H1 (cell line): ENCODE measurements around the gene ACP3. TPM values are rescaled to one million over a fixed set of nuclear protein-coding genes. Genes with fewer than 3 reads are reported as not detected.

ENCODE experiments used
- ATF2 ChIP-seq: IDR thresholded peaks from 2 replicates; pipeline ENCODE4 v1.6.1; 2012; ENCODE audit warnings: low read length, inconsistent platforms
- BRCA1 ChIP-seq: IDR thresholded peaks from 2 replicates; pipeline ENCODE4 v1.6.1; 2012; ENCODE audit warnings: low read depth, low read length, improper control_type of control experiment
- POLR2A ChIP-seq, 2 experiments: IDR thresholded peaks; 1 replicate in 1 of 2; 2 replicates in 1 of 2; pipeline ENCODE4 v1.6.1; 2011; ENCODE audit warnings: low read depth in 2 of 2, low read length in 2 of 2, mild to moderate bottlenecking in 2 of 2; ENCODE audit errors: control extremely low read depth in 1 of 2
- RNF2 ChIP-seq: fragments of 200-900, 300-1000 bp; sonication (generic); IDR thresholded peaks from 2 replicates; pipeline ENCODE4 v1.7.1; 2016; ENCODE audit warnings: borderline replicate concordance, low read depth, mild to moderate bottlenecking, antibody characterized with exemption, low read length; ENCODE audit not compliant: poor library complexity, severe bottlenecking; ENCODE audit errors: missing control alignments
- RXRA ChIP-seq: IDR thresholded peaks from 2 replicates; pipeline ENCODE4 v1.6.1; 2011; ENCODE audit warnings: low read depth, mild to moderate bottlenecking, low read length, moderate library complexity; ENCODE audit not compliant: insufficient read depth
- USF2 ChIP-seq: IDR thresholded peaks from 2 replicates; pipeline ENCODE4 v1.6.1; 2011; ENCODE audit warnings: low read length, improper control_type of control experiment
- YY1 ChIP-seq: IDR thresholded peaks from 2 replicates; pipeline ENCODE4 v1.6.1; 2011; ENCODE audit warnings: low read depth, mild to moderate bottlenecking, low read length
- polyA plus RNA-seq, 7 experiments: library from polyadenylated mRNA; depleted of rRNA in 3 of 7; stranded (reverse) in 5 of 7; unstranded in 2 of 7; fragments of >200 nt in 5 of 7; fragments of 200-250 nt in 2 of 7; gene quantifications; 1 replicate in 5 of 7; 2 replicates in 1 of 7; 4 replicates in 1 of 7; pipeline versions ENCODE4 v1.2.1 to v1.2.3, GENCODE V29; 2011 to 2013; ENCODE audit warnings: missing spikeins in 2 of 7, mixed read lengths in 2 of 7
- total RNA-seq: library from RNA; stranded (reverse); fragmentation: NEBNext Ultra II Directional; extraction: Animal tissue kit (Norgen Biotek cat#: 25700); gene quantifications from 2 replicates; pipeline ENCODE4 v1.2.1, GENCODE V29; 2021

The ACP3 gene
- total and polyA plus RNA-seq, 2 of the 8 experiments (the other 6 are each of a cell fraction or from before 2014, with no cell fraction given) = 1.2 to 1.4 TPM

GRCh38 chr3:132405609-132406299 is 88.5 kb downstream of the ACP3 start (continued):
- TF ChIP-seq YY1 (no peak), BRCA1 (no peak), RNF2 (no peak), USF2 (no peak), RXRA (no peak), ATF2 (no peak), POLR2A (IDR thresholded peaks at IDR 0.05; ENCODE audit: control extremely low read depth in 1 of 2, low read depth in 2 of 2, low read length in 2 of 2) (no peak)
